ENCODE results near the gene ALG9. TPM values are rescaled to one million over a fixed set of nuclear protein-coding genes. Genes with fewer than 3 reads are reported as not detected.

Gene ALG9
- total RNA-seq, 1 donor from 2014 or later, result 26.6 TPM

- no peak for ATAC-seq
- Histone ChIP-seq H3K27ac (no peak overlapping the region), H3K36me3 (peaks cover 9% of the 10 kb centered on the region), H3K9me3 (no peaks in the 10 kb centered on the region), H3K27me3 (no peaks in the 10 kb centered on the region), H3K4me1 (no peaks in the 10 kb centered on the region), H3K4me3 (no peak overlapping the region)
- TF ChIP-seq, protein P1, sequence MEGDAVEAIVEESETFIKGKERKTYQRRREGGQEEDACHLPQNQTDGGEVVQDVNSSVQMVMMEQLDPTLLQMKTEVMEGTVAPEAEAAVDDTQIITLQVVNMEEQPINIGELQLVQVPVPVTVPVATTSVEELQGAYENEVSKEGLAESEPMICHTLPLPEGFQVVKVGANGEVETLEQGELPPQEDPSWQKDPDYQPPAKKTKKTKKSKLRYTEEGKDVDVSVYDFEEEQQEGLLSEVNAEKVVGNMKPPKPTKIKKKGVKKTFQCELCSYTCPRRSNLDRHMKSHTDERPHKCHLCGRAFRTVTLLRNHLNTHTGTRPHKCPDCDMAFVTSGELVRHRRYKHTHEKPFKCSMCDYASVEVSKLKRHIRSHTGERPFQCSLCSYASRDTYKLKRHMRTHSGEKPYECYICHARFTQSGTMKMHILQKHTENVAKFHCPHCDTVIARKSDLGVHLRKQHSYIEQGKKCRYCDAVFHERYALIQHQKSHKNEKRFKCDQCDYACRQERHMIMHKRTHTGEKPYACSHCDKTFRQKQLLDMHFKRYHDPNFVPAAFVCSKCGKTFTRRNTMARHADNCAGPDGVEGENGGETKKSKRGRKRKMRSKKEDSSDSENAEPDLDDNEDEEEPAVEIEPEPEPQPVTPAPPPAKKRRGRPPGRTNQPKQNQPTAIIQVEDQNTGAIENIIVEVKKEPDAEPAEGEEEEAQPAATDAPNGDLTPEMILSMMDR (IDR thresholded peaks at IDR 0.05), result no peak
- intact Hi-C loops (cut with DNase I), result no loop called here
- no peak for DNase-seq
Measured at GRCh38 chr11:111792955-111793500, 78.4 kb downstream of the ALG9 start.

DNA sequence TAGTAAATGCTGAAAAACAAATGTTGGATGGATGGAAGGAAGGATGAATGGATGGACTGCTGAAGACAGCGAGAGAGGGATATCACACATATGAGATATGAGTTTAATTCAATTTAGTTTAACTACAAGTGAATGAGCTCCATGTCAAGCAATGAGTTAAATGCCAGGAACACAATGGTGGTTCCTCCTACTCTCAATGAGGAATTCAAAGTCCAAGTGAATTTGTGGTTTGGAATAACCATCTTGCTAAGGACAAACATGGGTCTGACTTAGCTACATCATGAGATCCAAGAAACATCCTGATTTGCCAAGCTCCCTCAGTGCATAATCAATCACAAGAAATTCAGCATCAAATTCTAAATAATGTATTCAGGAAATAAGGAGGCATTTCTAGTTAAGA lies 79.1 kb downstream of the ALG9 start:
- no peak for ATAC-seq
- DNase-seq, result no peak
- TF ChIP-seq, protein P1 (IDR thresholded peaks at IDR 0.05), result no peak
- intact Hi-C loops (cut with DNase I), result no loop called here
- no peaks in the 10 kb centered on the region for H3K27me3 ChIP-seq
- peaks cover 9% of the 10 kb centered on the region for H3K36me3 ChIP-seq
- H3K9me3 ChIP-seq, result no peaks in the 10 kb centered on the region
- no peak overlapping the region for H3K27ac ChIP-seq
- no peaks in the 10 kb centered on the region for H3K4me1 ChIP-seq
- no peak overlapping the region for H3K4me3 ChIP-seq

GRCh38 chr11:111788464-111788863 lies 82.9 kb downstream of the ALG9 start:
- H3K9me3 ChIP-seq, result no peaks in the 10 kb centered on the region
- H3K27me3 ChIP-seq, result no peaks in the 10 kb centered on the region
- intact Hi-C loops (cut with DNase I), result no loop called here
- TF ChIP-seq, protein P1 (IDR thresholded peaks at IDR 0.05), result no peak
- no peaks in the 10 kb centered on the region for H3K4me1 ChIP-seq
- peaks cover 23% of the 10 kb centered on the region for H3K36me3 ChIP-seq
- DNase-seq (no peak), ATAC-seq (no peak)
- no peak overlapping the region for H3K4me3 ChIP-seq
- no peak overlapping the region for H3K27ac ChIP-seq

GRCh38 chr11:111788051-111788450 lies 83.3 kb downstream of the ALG9 start:
- no peaks in the 10 kb centered on the region for H3K9me3 ChIP-seq
- no peak overlapping the region for H3K27ac ChIP-seq
- ATAC-seq (no peak), DNase-seq (no peak)
- H3K27me3 ChIP-seq, result no peaks in the 10 kb centered on the region
- H3K4me3 ChIP-seq, result no peak overlapping the region
- peaks cover 23% of the 10 kb centered on the region for H3K36me3 ChIP-seq
- H3K4me1 ChIP-seq, result no peaks in the 10 kb centered on the region
- intact Hi-C loops (cut with DNase I), result no loop called here
- TF ChIP-seq, protein P1 (IDR thresholded peaks at IDR 0.05), result no peak

DNA sequence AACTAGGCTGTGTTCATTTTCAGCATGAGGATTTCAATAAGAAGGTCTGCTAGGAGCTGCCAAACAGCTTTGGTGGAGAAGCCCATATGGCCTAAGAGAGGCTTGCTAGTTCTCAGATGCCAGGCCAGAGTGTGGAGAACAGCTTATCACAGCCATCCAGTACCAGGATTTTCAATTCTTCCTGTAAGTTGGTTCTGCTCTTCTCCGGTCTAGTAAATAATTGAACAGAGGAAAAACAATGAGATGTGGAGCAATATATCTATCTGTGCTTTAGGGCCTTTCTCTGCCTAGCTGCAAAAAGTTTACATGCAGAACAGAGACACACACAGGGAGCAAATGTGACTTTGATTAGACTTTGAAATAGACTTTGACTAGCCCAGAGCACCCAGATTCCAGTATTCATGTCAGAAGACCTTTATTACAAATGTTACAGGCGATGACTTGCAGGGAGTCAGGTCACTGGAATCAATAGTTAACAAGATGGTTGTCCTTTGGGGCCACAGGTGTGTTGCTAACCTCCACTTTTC lies 85.4 kb downstream of the ALG9 start:
- no peak for ATAC-seq
- intact Hi-C loops (cut with DNase I), result no loop called here

More for the DNA sequence above, 85.4 kb downstream of the ALG9 start:
- no peaks in the 10 kb centered on the region for H3K9me3 ChIP-seq
- DNase-seq, result no peak
- peaks cover 23% of the 10 kb centered on the region for H3K36me3 ChIP-seq
- no peaks in the 10 kb centered on the region for H3K27me3 ChIP-seq
- no peak overlapping the region for H3K4me3 ChIP-seq
- TF ChIP-seq, protein P1 (IDR thresholded peaks at IDR 0.05), result no peak
- no peak overlapping the region for H3K27ac ChIP-seq
- no peaks in the 10 kb centered on the region for H3K4me1 ChIP-seq
